Right kidney (tissue), 1 donor: ENCODE measurements around the gene PNN.
"Not testable (repeated sequence)": the region's sequence is repeated elsewhere in the genome, so short reads cannot be mapped to it uniquely, and the experiment has no call there.

ENCODE experiments used
- DNase-seq: peaks from one replicate; pipeline ENCODE4 v3.0.0-alpha.2; 2016

The PNN gene

GRCh38 chr14:39228509-39229221 lies 53.6 kb downstream of the PNN start:
- no peak for DNase-seq

GRCh38 chr14:39229222-39229543 lies 54.1 kb downstream of the PNN start:
- DNase-seq, result no peak

GRCh38 chr14:39229601-39230110 lies 54.6 kb downstream of the PNN start:
- DNase-seq, result no peak

- no peak for DNase-seq
These were observed 55.5 kb downstream of the PNN start for GRCh38 chr14:39230416-39231035.

- not testable (repeated sequence) for DNase-seq
These were observed 56.9 kb downstream of the PNN start for GRCh38 chr14:39231751-39232553.
